Transverse colon (tissue), 4 donors: ENCODE results near the gene RHOF. TPM values are rescaled to one million over a fixed set of nuclear protein-coding genes. Genes with fewer than 3 reads are reported as not detected.
"Not testable (repeated sequence)": the region's sequence is repeated elsewhere in the genome, so short reads cannot be mapped to it uniquely, and the experiment has no call there.

Source experiments
- DNase-seq: peaks from one replicate; pipeline ENCODE4 v3.0.0-alpha.2; 2019
- H3K27ac ChIP-seq, 4 donors: fragments of 200-600 bp; sonication (generic); 2 replicates each; pipeline ENCODE4 v1.5.1; 2016 to 2018; ENCODE audit warnings: inconsistent platforms in 4 of 4
- H3K27me3 ChIP-seq: fragments of 200-600 bp; sonication (generic); 2 replicates; pipeline ENCODE4 v1.5.1; 2017; ENCODE audit warnings: inconsistent platforms
- H3K36me3 ChIP-seq, 4 donors: fragments of 200-600 bp; sonication (generic); 2 replicates each; pipeline ENCODE4 v1.5.1; 2017 to 2019; ENCODE audit warnings: inconsistent platforms in 4 of 4
- H3K4me1 ChIP-seq, 4 donors: fragments of 200-600 bp; sonication (generic); 2 replicates each; pipeline ENCODE4 v1.5.1; 2017 to 2020; ENCODE audit warnings: inconsistent platforms in 4 of 4
- H3K4me3 ChIP-seq, 4 donors: fragments of 200-600 bp; sonication (generic); 1 replicate in 1 of 4; 2 replicates in 3 of 4; pipeline versions ENCODE4 v1.5.1 to v1.6.1; 2017 to 2019; ENCODE audit warnings: inconsistent platforms in 4 of 4
- H3K9me3 ChIP-seq, 2 donors: fragments of 200-600 bp; sonication (generic); 2 replicates each; pipeline ENCODE4 v1.5.1; 2017 to 2019; ENCODE audit warnings: inconsistent platforms in 2 of 2
- EP300 ChIP-seq: sonication (generic); formaldehyde crosslinking; IDR thresholded peaks from one replicate; pipeline ENCODE4 v1.6.1; 2017; ENCODE audit warnings: antibody characterized with exemption, low read depth
- POLR2A ChIP-seq: fragments of 450-650 bp; IDR thresholded peaks from one replicate; pipeline ENCODE4 v1.6.1; 2016; ENCODE audit warnings: antibody characterized with exemption, mild to moderate bottlenecking, moderate library complexity
- POLR2AphosphoS5 ChIP-seq, 3 donors: sonication (generic); formaldehyde crosslinking; IDR thresholded peaks; one replicate each; pipeline ENCODE4 v1.6.1; 2016; ENCODE audit warnings: antibody characterized with exemption in 3 of 3
- WGBS, 2 donors: methylation state at CpG; one replicate each; pipeline ENCODE4 v1.1.5; 2018; ENCODE audit warnings: low coverage in 1 of 2; 5-methylcytosine and 5-hydroxymethylcytosine counted together
- in situ Hi-C, 4 donors: fragments of 200-750 bp; cut with MboI; loops; one replicate each; pipeline versions ENCODE4 v1.15.0 to v1.15.1; 2017; ENCODE audit warnings: low sequenced_read_pairs in 3 of 4, low pct_ligation_motif_present in 1 of 4, low pct_unique_long_range_greater_than_20kb in 1 of 4
- intact Hi-C: fragments of 100-400 bp; cut with DNase I; formaldehyde crosslinking; loops from one replicate; pipeline ENCODE4 v1.15.1; 2023; ENCODE audit warnings: low total_unique reads
- total RNA-seq, 4 donors: library from RNA; depleted of rRNA; stranded (reverse); fragments of >200 nt; gene quantifications; one replicate each; pipeline ENCODE4 v1.1.0, GENCODE V29; 2016
- TF ChIP-seq, protein P1 (sequence below), 5 experiments: fragments of 200-600 bp in 3 of 5; fragments of 450-650 bp in 2 of 5; sonication (generic) in 3 of 5; IDR thresholded peaks; 1 replicate in 2 of 5; 2 replicates in 3 of 5; pipeline ENCODE4 v1.5.1; 2016 to 2017; ENCODE audit warnings: antibody characterized with exemption in 5 of 5, inconsistent platforms in 3 of 5, mild to moderate bottlenecking in 2 of 5, moderate library complexity in 1 of 5

Gene RHOF
- total RNA-seq, 4 donors from 2014 or later = 14.9 to 251 (median 150) TPM

DNA sequence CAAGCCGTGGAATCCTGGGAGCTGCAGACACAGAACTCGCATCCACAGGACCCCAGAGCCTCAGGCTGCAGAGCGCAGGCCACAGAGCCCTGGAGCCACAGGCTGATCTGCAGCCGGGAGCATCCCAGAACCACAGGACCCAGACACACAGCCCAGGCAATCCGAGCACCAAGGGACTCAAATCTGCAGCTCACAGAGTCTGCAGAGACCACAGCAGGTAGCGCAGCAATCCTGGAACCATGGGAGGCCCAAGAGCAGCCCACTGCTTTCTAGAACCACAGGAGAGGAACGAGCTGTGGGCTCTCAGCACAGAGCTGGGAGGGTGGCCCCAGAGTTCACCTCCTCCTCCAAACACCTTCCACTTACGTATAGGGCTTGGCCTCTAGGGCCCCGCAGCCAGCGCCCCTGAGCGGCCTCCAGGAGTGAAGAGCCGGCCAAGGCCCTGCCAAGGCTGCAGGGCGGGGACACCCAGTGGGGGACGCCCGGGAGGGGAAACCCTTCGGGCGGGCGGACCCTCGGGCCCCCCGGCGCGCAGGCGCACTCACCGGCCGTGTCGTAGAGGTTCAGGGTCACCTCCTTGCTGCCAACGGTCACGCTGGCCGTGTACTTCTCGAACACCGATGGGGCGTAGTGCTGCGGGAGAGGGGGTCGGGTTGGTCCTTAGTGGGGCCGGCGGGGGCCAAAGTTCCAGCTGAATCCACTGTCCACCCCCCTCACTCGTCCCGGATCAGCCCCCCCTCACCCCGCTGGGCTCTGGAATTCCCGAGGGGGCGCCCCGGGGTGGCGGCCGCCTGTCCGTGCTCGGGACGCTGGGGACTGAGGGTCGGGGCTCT lies 665 bp downstream of the RHOF start:
- Histone ChIP-seq H3K4me1 (peaks cover 34 to 88% (median 55%) of the 10 kb centered on the region in 4 donors), H3K27me3 (no peaks in the 10 kb centered on the region), H3K36me3 (no peaks in the 10 kb centered on the region), H3K9me3 (no peaks in the 10 kb centered on the region), H3K27ac (peak overlapping the region; percentile 100), H3K4me3 (peak overlapping the region; percentile 43 to 58 (median 50))
- TF ChIP-seq POLR2AphosphoS5 (IDR thresholded peaks at IDR 0.05) (no peak), POLR2A (no peak), EP300 (no peak)
- TF ChIP-seq, protein P1, sequence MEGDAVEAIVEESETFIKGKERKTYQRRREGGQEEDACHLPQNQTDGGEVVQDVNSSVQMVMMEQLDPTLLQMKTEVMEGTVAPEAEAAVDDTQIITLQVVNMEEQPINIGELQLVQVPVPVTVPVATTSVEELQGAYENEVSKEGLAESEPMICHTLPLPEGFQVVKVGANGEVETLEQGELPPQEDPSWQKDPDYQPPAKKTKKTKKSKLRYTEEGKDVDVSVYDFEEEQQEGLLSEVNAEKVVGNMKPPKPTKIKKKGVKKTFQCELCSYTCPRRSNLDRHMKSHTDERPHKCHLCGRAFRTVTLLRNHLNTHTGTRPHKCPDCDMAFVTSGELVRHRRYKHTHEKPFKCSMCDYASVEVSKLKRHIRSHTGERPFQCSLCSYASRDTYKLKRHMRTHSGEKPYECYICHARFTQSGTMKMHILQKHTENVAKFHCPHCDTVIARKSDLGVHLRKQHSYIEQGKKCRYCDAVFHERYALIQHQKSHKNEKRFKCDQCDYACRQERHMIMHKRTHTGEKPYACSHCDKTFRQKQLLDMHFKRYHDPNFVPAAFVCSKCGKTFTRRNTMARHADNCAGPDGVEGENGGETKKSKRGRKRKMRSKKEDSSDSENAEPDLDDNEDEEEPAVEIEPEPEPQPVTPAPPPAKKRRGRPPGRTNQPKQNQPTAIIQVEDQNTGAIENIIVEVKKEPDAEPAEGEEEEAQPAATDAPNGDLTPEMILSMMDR (IDR thresholded peaks at IDR 0.05) = no peak
- intact Hi-C loops = loop anchor here (5.0 kb wide), 1 partner anchor 96 kb away; no protein-coding TSS in a partner anchor
- DNase-seq = peak; percentile 61
- in situ Hi-C loops = loop anchor here in 3 of 4 donors (5.0 to 10.0 kb wide), 3 partner anchors 92 to 101 kb away; partner anchors contain the start of gene PSMD9 (in 1 of the 3)
- 34 to 70% methylated on average over 2 to 41 of the region's 48 CpGs for WGBS, 2 donors

DNA sequence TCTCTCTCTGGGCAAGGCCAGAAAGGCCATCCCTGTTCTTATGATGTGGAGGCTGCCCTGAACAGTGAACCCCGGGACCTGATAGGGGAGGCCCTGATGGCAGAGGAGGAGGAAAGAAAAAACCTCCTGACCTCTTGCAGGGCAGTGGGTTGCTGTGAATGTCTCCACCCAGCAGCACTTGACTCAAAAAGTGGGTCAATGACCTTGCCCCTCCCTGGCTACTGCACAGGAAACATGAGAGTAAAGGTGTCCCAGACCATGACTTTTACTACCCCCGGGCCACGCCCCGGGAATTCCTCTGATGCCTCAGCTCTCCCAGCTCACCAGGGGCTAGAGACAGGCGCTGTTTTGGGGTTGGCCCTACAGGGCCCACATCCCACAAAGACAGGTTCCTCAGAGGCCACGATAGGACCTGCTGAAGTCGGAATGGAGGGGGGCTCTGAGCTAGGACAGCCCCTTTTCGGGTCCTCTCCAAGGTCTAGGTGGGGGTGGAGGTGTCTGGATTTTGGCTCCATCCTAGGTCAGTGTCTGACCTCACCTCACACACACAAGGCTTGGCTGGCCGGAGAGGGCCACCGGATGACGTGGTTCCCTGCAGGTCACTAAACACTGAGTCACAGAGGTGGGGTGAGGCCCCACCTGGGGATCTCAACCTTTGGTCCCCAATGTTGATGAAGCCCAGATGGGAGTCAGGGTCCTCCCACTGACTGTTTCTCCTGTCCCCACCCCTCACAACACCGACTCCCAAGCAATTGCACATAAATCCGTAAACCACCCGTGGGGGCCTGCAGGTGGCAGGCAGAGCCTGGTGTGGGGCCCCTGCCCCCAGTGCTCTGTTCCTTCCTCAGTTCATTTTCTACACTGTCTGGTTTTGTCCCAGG lies 1.6 kb downstream of the RHOF start:
- DNase-seq = peak; percentile 81
- H3K4me1 ChIP-seq = peaks cover 27 to 85% (median 50%) of the 10 kb centered on the region in 4 donors
- no peaks in the 10 kb centered on the region for H3K9me3 ChIP-seq
- in situ Hi-C loops = loop anchor here in 3 of 4 donors (5.0 to 10.0 kb wide), 3 partner anchors 93 to 100 kb away; partner anchors contain the start of gene PSMD9 (in 1 of the 3)
- peak overlapping the region; percentile 100 for H3K27ac ChIP-seq
- H3K4me3 ChIP-seq = peak overlapping the region in 3 of 4 donors; percentile 43 to 56 (median 44)
- no peaks in the 10 kb centered on the region for H3K27me3 ChIP-seq
- 29% methylated on average over 14 of the region's 14 CpGs; no CpG with 5 or more reads in 1 of the 2 donors for WGBS, 2 donors
- peak; percentile 26 for TF ChIP-seq EP300
- TF ChIP-seq, protein P1 (IDR thresholded peaks at IDR 0.05) = no peak
- peak in 2 of 3 donors; percentile 27 to 65 for TF ChIP-seq POLR2AphosphoS5 (IDR thresholded peaks at IDR 0.05)
- TF ChIP-seq POLR2A = no peak
- intact Hi-C loops = loop anchor here (5.0 kb wide), 1 partner anchor 95 kb away; no protein-coding TSS in a partner anchor
- no peaks in the 10 kb centered on the region for H3K36me3 ChIP-seq

DNA sequence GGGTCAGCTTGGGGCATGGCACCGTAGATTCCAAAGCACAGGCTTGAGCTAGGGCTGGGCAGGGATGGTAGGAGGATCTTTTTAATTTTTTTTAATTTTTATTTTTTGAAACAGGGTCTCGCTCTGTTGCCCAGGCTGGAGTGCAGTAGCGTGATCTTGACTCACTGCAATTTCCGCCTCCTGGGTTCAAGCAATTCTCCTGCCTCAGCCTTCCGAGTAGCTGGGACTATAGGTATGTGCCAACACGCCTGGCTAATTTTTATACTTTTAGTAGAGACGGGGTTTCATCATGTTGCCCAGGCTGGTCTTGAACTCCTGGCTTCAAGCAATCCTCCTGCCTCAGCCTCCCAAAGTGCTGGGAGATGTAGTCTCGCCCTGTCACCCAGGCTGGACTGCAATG lies 2.7 kb downstream of the RHOF start:
- not testable (repeated sequence) for H3K4me3 ChIP-seq
- in situ Hi-C loops = loop anchor here in 3 of 4 donors (5.0 to 10.0 kb wide), 3 partner anchors 94 to 98 kb away; partner anchors contain the start of gene PSMD9 (in 1 of the 3)

More for the DNA sequence above, 2.7 kb downstream of the RHOF start:
- not testable (repeated sequence) for DNase-seq, H3K9me3 ChIP-seq, H3K36me3 ChIP-seq, H3K27me3 ChIP-seq
- Histone ChIP-seq H3K4me1 (peaks cover 18 to 82% (median 41%) of the 10 kb centered on the region in 4 donors), H3K27ac (peak overlapping the region; percentile 69 to 100 (median 100))
- intact Hi-C loops = loop anchor here (5.0 kb wide), 1 partner anchor 93 kb away; no protein-coding TSS in a partner anchor
- WGBS, 2 donors = 86 to 89% methylated on average over 3 to 8 of the region's 8 CpGs
